Neutrophil (primary cell): ENCODE data around the gene DOCK4.

Experiments used
- H3K27ac ChIP-seq: fragments of 200-600 bp; sonication (generic); 2 replicates; pipeline ENCODE4 v1.5.1; 2016; ENCODE audit warnings: mild to moderate bottlenecking, moderate library complexity
- H3K27me3 ChIP-seq: fragments of 200-600 bp; sonication (generic); 2 replicates; pipeline ENCODE4 v1.6.0; 2016; ENCODE audit warnings: mild to moderate bottlenecking
- H3K36me3 ChIP-seq: fragments of 200-600 bp; sonication (generic); 2 replicates; pipeline ENCODE4 v1.5.1; 2017
- H3K4me1 ChIP-seq, 2 experiments: fragments of 200-600 bp in 1 of 2; sonication (generic) in 1 of 2; 1 replicate in 1 of 2; 2 replicates in 1 of 2; pipeline versions ENCODE4 v1.5.1 to v1.6.1; 2013 to 2016; ENCODE audit warnings: low read depth in 1 of 2, low read length in 1 of 2, mild to moderate bottlenecking in 1 of 2, moderate library complexity in 1 of 2; ENCODE audit not compliant: control insufficient read depth in 1 of 2, insufficient read depth in 1 of 2
- H3K4me3 ChIP-seq, 2 experiments: fragments of 200-600 bp in 1 of 2; sonication (generic) in 1 of 2; 1 replicate in 1 of 2; 2 replicates in 1 of 2; pipeline ENCODE4 v1.5.1; 2013 to 2016; ENCODE audit warnings: low read depth in 1 of 2, low read length in 1 of 2, mild to moderate bottlenecking in 1 of 2, moderate library complexity in 1 of 2
- H3K9me3 ChIP-seq: fragments of 200-600 bp; sonication (generic); 2 replicates; pipeline ENCODE4 v1.5.1; 2016
- TF ChIP-seq, protein P1 (sequence below): fragments of 200-600 bp; sonication (generic); IDR thresholded peaks from 2 replicates; pipeline ENCODE4 v1.5.1; 2016; ENCODE audit warnings: antibody characterized with exemption

The DOCK4 gene

DNA sequence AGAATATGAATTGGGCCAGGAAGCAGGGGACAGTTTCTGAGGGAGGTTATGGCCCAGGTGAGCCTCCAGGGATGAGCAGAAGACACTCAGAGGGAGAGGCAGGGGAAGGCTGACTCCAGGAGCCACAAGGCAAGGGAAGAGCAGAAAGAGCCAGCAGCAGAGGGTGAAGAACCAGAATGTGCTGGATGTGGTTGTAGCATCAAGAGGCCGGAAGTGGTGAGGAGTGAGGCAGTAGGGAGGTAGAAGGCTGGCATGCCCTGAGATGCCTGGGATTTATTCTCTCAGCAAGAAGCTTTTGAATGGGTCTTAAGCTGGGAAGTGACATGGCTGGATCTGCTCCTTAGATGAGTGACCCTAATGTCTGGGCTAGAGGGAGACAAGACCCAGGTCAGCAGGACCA, 311.7 kb downstream of the DOCK4 start:
- Histone ChIP-seq H3K9me3 (no peaks in the 10 kb centered on the region), H3K4me1 (no peaks in the 10 kb centered on the region), H3K36me3 (no peaks in the 10 kb centered on the region), H3K27ac (no peak overlapping the region), H3K27me3 (no peaks in the 10 kb centered on the region), H3K4me3 (no peak overlapping the region)
- TF ChIP-seq, protein P1, sequence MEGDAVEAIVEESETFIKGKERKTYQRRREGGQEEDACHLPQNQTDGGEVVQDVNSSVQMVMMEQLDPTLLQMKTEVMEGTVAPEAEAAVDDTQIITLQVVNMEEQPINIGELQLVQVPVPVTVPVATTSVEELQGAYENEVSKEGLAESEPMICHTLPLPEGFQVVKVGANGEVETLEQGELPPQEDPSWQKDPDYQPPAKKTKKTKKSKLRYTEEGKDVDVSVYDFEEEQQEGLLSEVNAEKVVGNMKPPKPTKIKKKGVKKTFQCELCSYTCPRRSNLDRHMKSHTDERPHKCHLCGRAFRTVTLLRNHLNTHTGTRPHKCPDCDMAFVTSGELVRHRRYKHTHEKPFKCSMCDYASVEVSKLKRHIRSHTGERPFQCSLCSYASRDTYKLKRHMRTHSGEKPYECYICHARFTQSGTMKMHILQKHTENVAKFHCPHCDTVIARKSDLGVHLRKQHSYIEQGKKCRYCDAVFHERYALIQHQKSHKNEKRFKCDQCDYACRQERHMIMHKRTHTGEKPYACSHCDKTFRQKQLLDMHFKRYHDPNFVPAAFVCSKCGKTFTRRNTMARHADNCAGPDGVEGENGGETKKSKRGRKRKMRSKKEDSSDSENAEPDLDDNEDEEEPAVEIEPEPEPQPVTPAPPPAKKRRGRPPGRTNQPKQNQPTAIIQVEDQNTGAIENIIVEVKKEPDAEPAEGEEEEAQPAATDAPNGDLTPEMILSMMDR: no peak

DNA sequence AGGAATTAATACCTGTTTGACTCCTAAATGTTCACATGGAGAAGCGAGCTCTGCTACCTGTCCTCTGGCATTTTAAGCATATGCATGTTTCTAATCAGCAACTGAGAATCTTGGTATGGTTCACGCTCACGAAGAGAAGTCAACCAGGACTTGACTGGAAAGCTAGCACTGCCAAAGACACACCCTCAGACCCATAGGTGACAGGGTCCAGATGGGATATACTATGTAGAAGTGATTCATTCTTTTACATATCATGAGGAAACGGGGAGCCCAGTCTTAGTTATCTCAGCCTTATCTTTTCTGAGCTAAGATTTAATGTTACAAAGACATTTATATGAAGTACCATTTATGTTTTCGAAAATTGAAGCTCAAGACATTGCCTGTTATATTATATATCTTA, 313.0 kb downstream of the DOCK4 start:
- no peak overlapping the region for H3K27ac ChIP-seq
- H3K27me3 ChIP-seq: no peaks in the 10 kb centered on the region
- H3K36me3 ChIP-seq: no peaks in the 10 kb centered on the region
- H3K9me3 ChIP-seq: no peaks in the 10 kb centered on the region
- TF ChIP-seq, protein P1: no peak
- H3K4me3 ChIP-seq: no peak overlapping the region
- H3K4me1 ChIP-seq: no peaks in the 10 kb centered on the region

DNA sequence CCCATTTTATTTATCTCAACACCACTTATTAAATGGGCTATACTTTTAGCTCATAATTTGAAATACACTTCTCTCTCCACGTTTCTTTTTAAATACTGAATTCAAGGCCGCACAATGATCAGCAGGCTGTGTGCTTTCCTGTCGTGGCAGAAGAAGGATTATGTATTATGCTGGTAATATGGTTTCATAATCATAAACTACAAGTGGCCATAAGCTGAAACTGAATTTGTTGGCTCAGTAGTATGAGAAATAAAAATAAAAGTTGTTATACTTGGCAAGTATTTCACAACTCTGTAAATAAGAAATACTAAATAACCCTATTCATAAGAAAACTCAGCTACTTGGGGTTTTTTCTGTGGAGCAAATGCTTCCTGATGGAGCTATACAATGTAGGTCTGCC, 313.6 kb downstream of the DOCK4 start:
- Histone ChIP-seq H3K4me1 (no peaks in the 10 kb centered on the region), H3K27ac (no peak overlapping the region), H3K4me3 (no peak overlapping the region), H3K9me3 (no peaks in the 10 kb centered on the region), H3K27me3 (no peaks in the 10 kb centered on the region), H3K36me3 (no peaks in the 10 kb centered on the region)
- TF ChIP-seq, protein P1: no peak

DNA sequence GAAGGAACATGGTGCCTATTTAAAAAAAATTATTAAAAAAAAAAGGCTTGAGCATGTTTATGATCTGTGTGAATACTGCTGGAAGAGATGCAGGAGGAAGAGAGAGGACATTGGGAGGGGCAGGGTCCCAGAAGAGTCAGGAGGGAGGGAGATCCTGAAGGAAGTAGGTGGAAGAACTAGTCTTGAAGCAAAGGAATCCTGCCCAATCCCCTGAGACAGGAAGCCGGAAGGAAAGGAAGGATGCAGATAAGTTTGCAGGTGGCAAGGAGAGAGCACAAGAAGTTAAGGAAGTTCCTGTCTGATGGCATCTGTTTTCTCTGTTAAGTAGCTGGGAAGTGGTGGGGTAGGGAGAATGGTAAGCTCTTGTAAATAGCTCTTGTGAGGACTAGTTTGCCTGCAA, 318.5 kb downstream of the DOCK4 start:
- TF ChIP-seq, protein P1: no peak
- Histone ChIP-seq H3K9me3 (no peaks in the 10 kb centered on the region), H3K4me1 (no peaks in the 10 kb centered on the region), H3K36me3 (no peaks in the 10 kb centered on the region), H3K4me3 (no peak overlapping the region), H3K27me3 (no peaks in the 10 kb centered on the region), H3K27ac (no peak overlapping the region)

DNA sequence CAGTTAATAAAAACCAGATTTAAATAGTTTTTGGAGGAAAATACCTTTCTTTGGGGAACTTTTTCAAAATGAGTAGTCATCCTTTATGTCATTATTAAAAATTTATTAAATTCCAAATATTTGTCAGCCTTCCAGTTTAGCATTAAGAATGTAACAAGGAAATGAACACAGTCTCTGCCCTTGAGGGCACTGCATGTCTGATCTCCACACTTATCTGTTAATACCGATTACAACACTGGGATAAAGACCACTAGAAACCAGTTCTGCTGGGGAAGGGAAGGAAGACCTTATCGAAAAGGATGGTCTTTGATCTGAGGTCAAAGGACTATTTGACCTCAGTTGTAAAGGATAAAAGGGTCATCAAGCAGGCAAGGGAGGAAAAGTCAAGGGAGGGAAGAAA, 320.0 kb downstream of the DOCK4 start:
- Histone ChIP-seq H3K4me1 (no peaks in the 10 kb centered on the region), H3K9me3 (no peaks in the 10 kb centered on the region), H3K27ac (no peak overlapping the region), H3K4me3 (no peak overlapping the region), H3K36me3 (no peaks in the 10 kb centered on the region), H3K27me3 (no peaks in the 10 kb centered on the region)
- TF ChIP-seq, protein P1: no peak

DNA sequence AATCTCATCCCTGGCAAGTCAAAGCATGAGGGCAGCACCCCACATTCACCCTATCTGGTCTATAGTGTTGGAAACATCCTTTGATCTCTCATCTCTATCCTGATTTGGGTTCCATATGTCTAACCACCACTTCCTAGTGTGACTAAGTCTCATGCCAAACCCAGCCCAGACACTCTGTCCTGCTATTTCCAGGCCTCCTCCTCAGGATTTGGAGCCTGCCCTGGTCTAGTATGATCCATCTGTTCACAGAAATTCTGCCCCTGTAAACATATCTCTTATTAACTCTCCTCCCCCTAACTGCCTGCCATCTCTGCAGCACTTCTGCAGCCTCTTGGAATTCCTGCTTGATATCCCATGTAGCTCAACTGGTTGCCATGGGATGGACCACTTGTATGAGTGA, 323.0 kb downstream of the DOCK4 start:
- H3K9me3 ChIP-seq: no peaks in the 10 kb centered on the region
- no peak overlapping the region for H3K27ac ChIP-seq
- H3K36me3 ChIP-seq: no peaks in the 10 kb centered on the region
- H3K27me3 ChIP-seq: no peaks in the 10 kb centered on the region
- TF ChIP-seq, protein P1: no peak
- H3K4me3 ChIP-seq: no peak overlapping the region
- H3K4me1 ChIP-seq: no peaks in the 10 kb centered on the region
